ENCODE data around the gene ORM2.
"Not testable (repeated sequence)": the region's sequence is repeated elsewhere in the genome, so short reads cannot be mapped to it uniquely, and the experiment has no call there.

ORM2 gene

GRCh38 chr9:114314881-114315722 is 14.6 kb upstream of the ORM2 start:
- DNase-seq = no peak

- DNase-seq = no peak
Measured at GRCh38 chr9:114315723-114316363, 13.8 kb upstream of the ORM2 start.

- peak; percentile 55 for DNase-seq
Measured at GRCh38 chr9:114316605-114317230, 13.0 kb upstream of the ORM2 start.

- DNase-seq = no peak
Measured at GRCh38 chr9:114317665-114318357, 11.9 kb upstream of the ORM2 start.

GRCh38 chr9:114318416-114318815 is 11.3 kb upstream of the ORM2 start:
- DNase-seq = no peak

- DNase-seq = peak; percentile 14
Measured at GRCh38 chr9:114319147-114319546, 10.5 kb upstream of the ORM2 start.

- DNase-seq = not testable (repeated sequence)
Measured at GRCh38 chr9:114320710-114321109, 9.0 kb upstream of the ORM2 start.

- DNase-seq = no peak
Measured at GRCh38 chr9:114321759-114322158, 7.9 kb upstream of the ORM2 start.

GRCh38 chr9:114322160-114322818 is 7.4 kb upstream of the ORM2 start:
- not testable (repeated sequence) for DNase-seq

- not testable (repeated sequence) for DNase-seq
Measured at GRCh38 chr9:114322831-114323531, 6.7 kb upstream of the ORM2 start, which contains the start of gene ORM1. TSS of gene ORM1 (plus strand) at chr9:114323098. CDS start at chr9:114323134, 36 bp downstream.

- not testable (repeated sequence) for DNase-seq
Measured at GRCh38 chr9:114323849-114324248, 5.8 kb upstream of the ORM2 start.

- DNase-seq = no peak
Measured at GRCh38 chr9:114324492-114324891, 5.2 kb upstream of the ORM2 start.

- DNase-seq = not testable (repeated sequence)
Measured at GRCh38 chr9:114324965-114325364, 4.7 kb upstream of the ORM2 start.

GRCh38 chr9:114325684-114326254 is 3.9 kb upstream of the ORM2 start:
- DNase-seq = not testable (repeated sequence)

GRCh38 chr9:114327749-114328148 is 1.9 kb upstream of the ORM2 start:
- DNase-seq = no peak

GRCh38 chr9:114328357-114328820 is 1.3 kb upstream of the ORM2 start:
- DNase-seq = not testable (repeated sequence)

- DNase-seq = not testable (repeated sequence)
Measured at GRCh38 chr9:114328937-114329624, 588 bp upstream of the ORM2 start.

- DNase-seq = no peak
Measured at GRCh38 chr9:114330636-114331035, 967 bp downstream of the ORM2 start.

GRCh38 chr9:114331229-114332195 is 1.8 kb downstream of the ORM2 start:
- DNase-seq = not testable (repeated sequence)
